Measurements from ENCODE around the gene MMP10. TPM values are rescaled to one million over a fixed set of nuclear protein-coding genes. Genes with fewer than 3 reads are reported as not detected.

MMP10 gene
- total RNA-seq: 0.22 TPM in 1 of 2 replicates, not detected in the other
- long read RNA-seq, partial matches to known transcripts: 0 of 1 reads
- long read RNA-seq, other reads (novel, unspliced or antisense): 1 of 1 reads

- Mint-ChIP-seq H3K27ac (peak within 1 kb of the TSS; percentile 15), H3K27me3 (no peaks in the 10 kb centered on the region), H3K9me3 (ENCODE audit: low read depth) (no peaks in the 10 kb centered on the region), H3K4me1 (ENCODE audit: low read depth) (peaks cover 14% of the 10 kb centered on the region), H3K4me3 (ENCODE audit: low read depth) (no peak within 1 kb of the TSS), H3K36me3 (ENCODE audit: insufficient read depth) (no peaks in the 10 kb centered on the region)
- peak; percentile 54 for TF ChIP-seq CTCF (IDR thresholded peaks at IDR 0.05; ENCODE audit: unreplicated experiment)
- no peak for DNase-seq (ENCODE audit: low spot score, unreplicated experiment)
Observed at GRCh38 chr11:102780491-102780918, at the start of gene MMP10. Gene MMP10 (minus strand): TSS chr11:102780628. CDS start chr11:102780591, 37 bp downstream.

DNA sequence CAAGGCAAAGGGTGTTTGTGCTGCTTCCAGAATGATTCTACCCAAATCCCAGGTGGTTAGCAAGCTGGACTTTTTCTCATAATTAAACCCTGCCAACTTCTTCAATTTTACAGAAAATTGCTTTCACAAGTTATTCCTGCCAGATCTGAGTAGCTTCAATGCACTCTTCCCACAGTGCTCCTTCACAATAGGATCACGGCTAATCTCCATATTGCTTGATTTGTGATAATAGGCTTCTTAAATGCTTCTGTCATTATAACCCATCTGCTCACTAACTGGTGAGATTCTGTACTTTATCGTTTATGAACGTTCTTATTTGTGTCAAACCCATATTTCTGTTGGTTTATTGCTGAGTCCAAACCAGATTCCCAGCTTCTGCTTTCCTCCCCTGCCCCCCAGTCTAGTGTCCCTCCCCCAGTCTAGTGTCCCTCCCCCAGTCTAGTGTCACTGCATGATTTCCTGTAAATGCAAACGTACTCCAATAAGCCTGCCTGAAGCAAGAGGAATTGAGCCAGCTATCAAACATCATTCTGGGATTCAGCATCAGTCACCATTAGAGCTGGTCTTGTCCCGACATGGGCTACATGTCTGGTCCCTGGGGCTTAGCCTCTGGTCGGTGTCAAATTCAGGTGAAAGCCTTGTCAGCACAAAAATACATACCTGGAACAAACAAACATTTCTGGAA is 49.0 kb upstream of the MMP10 start:
- no peak for TF ChIP-seq CTCF (IDR thresholded peaks at IDR 0.05; ENCODE audit: unreplicated experiment)
- H3K27me3 Mint-ChIP-seq: peaks cover 13% of the 10 kb centered on the region
- H3K27ac Mint-ChIP-seq: no peak overlapping the region
- no peaks in the 10 kb centered on the region for H3K36me3 Mint-ChIP-seq (ENCODE audit: insufficient read depth)
- H3K4me1 Mint-ChIP-seq (ENCODE audit: low read depth): no peaks in the 10 kb centered on the region
- no peak for DNase-seq (ENCODE audit: low spot score, unreplicated experiment)
- H3K9me3 Mint-ChIP-seq (ENCODE audit: low read depth): peaks cover 3% of the 10 kb centered on the region
- H3K4me3 Mint-ChIP-seq (ENCODE audit: low read depth): no peak overlapping the region

GRCh38 chr11:102824556-102824955 is 44.1 kb upstream of the MMP10 start:
- no peak overlapping the region for H3K27ac Mint-ChIP-seq
- no peak overlapping the region for H3K4me3 Mint-ChIP-seq (ENCODE audit: low read depth)
- no peaks in the 10 kb centered on the region for H3K27me3 Mint-ChIP-seq
- peaks cover 3% of the 10 kb centered on the region for H3K9me3 Mint-ChIP-seq (ENCODE audit: low read depth)
- H3K4me1 Mint-ChIP-seq (ENCODE audit: low read depth): no peaks in the 10 kb centered on the region
- TF ChIP-seq CTCF (IDR thresholded peaks at IDR 0.05; ENCODE audit: unreplicated experiment): no peak
- no peaks in the 10 kb centered on the region for H3K36me3 Mint-ChIP-seq (ENCODE audit: insufficient read depth)
- DNase-seq (ENCODE audit: low spot score, unreplicated experiment): no peak

DNA sequence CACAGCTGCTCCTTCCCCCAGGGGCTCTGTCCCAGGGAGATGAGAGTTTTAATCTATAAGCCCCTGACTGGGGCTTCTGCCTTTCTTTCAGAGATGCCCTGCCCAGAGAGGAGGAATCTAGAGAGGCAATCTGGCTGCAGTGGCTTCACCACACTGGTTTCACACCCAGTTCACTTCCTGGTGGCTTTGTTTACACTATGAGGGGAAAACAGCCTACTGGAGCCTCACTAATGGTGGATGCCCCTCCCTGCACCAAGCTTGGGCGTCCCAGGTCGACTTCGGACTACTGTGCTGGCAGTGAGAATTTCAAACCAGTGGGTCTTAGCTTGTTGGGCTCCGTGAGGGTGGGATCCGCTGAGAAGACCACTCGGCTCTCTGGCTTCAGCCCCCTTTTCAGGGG is 39.1 kb upstream of the MMP10 start:
- Mint-ChIP-seq H3K9me3 (ENCODE audit: low read depth) (peaks cover 19% of the 10 kb centered on the region), H3K36me3 (ENCODE audit: insufficient read depth) (no peaks in the 10 kb centered on the region), H3K27me3 (no peaks in the 10 kb centered on the region), H3K27ac (no peak overlapping the region), H3K4me1 (ENCODE audit: low read depth) (no peaks in the 10 kb centered on the region), H3K4me3 (ENCODE audit: low read depth) (no peak overlapping the region)
- no peak for DNase-seq (ENCODE audit: low spot score, unreplicated experiment)
- TF ChIP-seq CTCF (IDR thresholded peaks at IDR 0.05; ENCODE audit: unreplicated experiment): no peak

GRCh38 chr11:102813484-102813883 is 33.1 kb upstream of the MMP10 start:
- Mint-ChIP-seq H3K9me3 (ENCODE audit: low read depth) (peaks cover 19% of the 10 kb centered on the region), H3K27me3 (no peaks in the 10 kb centered on the region), H3K27ac (no peak overlapping the region), H3K4me1 (ENCODE audit: low read depth) (no peaks in the 10 kb centered on the region), H3K4me3 (ENCODE audit: low read depth) (no peak overlapping the region), H3K36me3 (ENCODE audit: insufficient read depth) (no peaks in the 10 kb centered on the region)
- DNase-seq (ENCODE audit: low spot score, unreplicated experiment): no peak
- no peak for TF ChIP-seq CTCF (IDR thresholded peaks at IDR 0.05; ENCODE audit: unreplicated experiment)

All from progenitor cell of endocrine pancreas (in vitro differentiated cells).